Fibroblast of pulmonary artery (primary cell): ENCODE measurements around the gene BOLA1.

Source experiments
- DNase-seq: peaks from one replicate; pipeline ENCODE4 v3.0.0-alpha.2; 2010; ENCODE audit warnings: low read depth
- H3K4me3 ChIP-seq: replicated peaks from 2 replicates; pipeline ENCODE4 v1.5.1; 2011; ENCODE audit warnings: low read depth, mild to moderate bottlenecking, control low read depth, low read length, moderate library complexity
- CTCF ChIP-seq: IDR thresholded peaks from 2 replicates; pipeline ENCODE4 v1.5.1; 2011; ENCODE audit warnings: mild to moderate bottlenecking, control low read depth, low read length, inconsistent platforms; ENCODE audit errors: missing control alignments

BOLA1 gene

GRCh38 chr1:149877211-149877946, 22.0 kb upstream of the BOLA1 start:
- no peak for DNase-seq
- TF ChIP-seq CTCF: no peak
- H3K4me3 ChIP-seq: no peak overlapping the region

GRCh38 chr1:149879556-149879955, 19.8 kb upstream of the BOLA1 start:
- DNase-seq: no peak
- no peak for TF ChIP-seq CTCF

GRCh38 chr1:149881876-149882275, 17.5 kb upstream of the BOLA1 start:
- no peak overlapping the region for H3K4me3 ChIP-seq
- no peak for DNase-seq
- TF ChIP-seq CTCF: no peak

More at GRCh38 chr1:149879556-149879955, 19.8 kb upstream of the BOLA1 start:
- no peak overlapping the region for H3K4me3 ChIP-seq

- no peak for DNase-seq
- no peak overlapping the region for H3K4me3 ChIP-seq
- TF ChIP-seq CTCF: no peak
Observed at GRCh38 chr1:149883598-149884247, 15.6 kb upstream of the BOLA1 start.

GRCh38 chr1:149884433-149885338, 14.7 kb upstream of the BOLA1 start:
- H3K4me3 ChIP-seq: peak overlapping the region; percentile 73
- TF ChIP-seq CTCF: no peak
- DNase-seq: peak; percentile 13

GRCh38 chr1:149885339-149886120, 13.8 kb upstream of the BOLA1 start:
- TF ChIP-seq CTCF: no peak
- peak overlapping the region; percentile 73 for H3K4me3 ChIP-seq
- peak; percentile 85 for DNase-seq

GRCh38 chr1:149886121-149886395, 13.3 kb upstream of the BOLA1 start:
- peak overlapping the region; percentile 73 for H3K4me3 ChIP-seq
- peak; percentile 48 for DNase-seq
